Vagina (tissue), 2 donors: ENCODE results near the gene SYNGR2. TPM values are rescaled to one million over a fixed set of nuclear protein-coding genes. Genes with fewer than 3 reads are reported as not detected.
"Not testable (repeated sequence)": the region's sequence is repeated elsewhere in the genome, so short reads cannot be mapped to it uniquely, and the experiment has no call there.

Experiments
- DNase-seq, 2 donors: peaks; one replicate each; pipeline ENCODE4 v3.0.0-alpha.2; 2017; ENCODE audit errors: extremely low spot score in 2 of 2
- H3K27ac ChIP-seq: fragments of 200-600 bp; sonication (generic); one replicate; pipeline ENCODE4 v1.5.1; 2019
- H3K27me3 ChIP-seq: fragments of 200-600 bp; sonication (generic); one replicate; pipeline ENCODE4 v1.5.1; 2019
- H3K36me3 ChIP-seq, 2 donors: fragments of 200-600 bp; sonication (generic); one replicate each; pipeline ENCODE4 v1.5.1; 2017 to 2019
- H3K4me1 ChIP-seq: fragments of 200-600 bp; sonication (generic); one replicate; pipeline ENCODE4 v1.5.1; 2019
- H3K4me3 ChIP-seq, 2 donors: fragments of 200-600 bp; sonication (generic); 1 replicate in 1 of 2; 2 replicates in 1 of 2; pipeline ENCODE4 v1.5.1; 2016 to 2019
- H3K9me3 ChIP-seq: fragments of 200-600 bp; sonication (generic); one replicate; pipeline ENCODE4 v1.5.1; 2019
- CTCF ChIP-seq, 3 experiments: fragments of 450-650 bp in 2 of 3; fragments of 200-600 bp in 1 of 3; sonication (generic) in 1 of 3; IDR thresholded peaks; one replicate each; pipeline ENCODE4 v1.5.1; 2017 to 2019; ENCODE audit warnings: antibody characterized with exemption in 3 of 3, mild to moderate bottlenecking in 2 of 3, moderate library complexity in 2 of 3
- POLR2A ChIP-seq, 2 donors: fragments of 450-650 bp; IDR thresholded peaks; one replicate each; pipeline ENCODE4 v1.6.1; 2017; ENCODE audit warnings: antibody characterized with exemption in 2 of 2, mild to moderate bottlenecking in 2 of 2, moderate library complexity in 2 of 2
- POLR2AphosphoS5 ChIP-seq, 2 donors: sonication (generic); formaldehyde crosslinking; IDR thresholded peaks; one replicate each; pipeline ENCODE4 v1.9.0; 2017; ENCODE audit warnings: antibody characterized with exemption in 2 of 2, mild to moderate bottlenecking in 2 of 2, low read depth in 1 of 2; ENCODE audit not compliant: insufficient read depth in 1 of 2
- intact Hi-C: fragments of 100-400 bp; cut with DNase I; formaldehyde crosslinking; loops from one replicate; pipeline ENCODE4 v1.15.1; 2023
- total RNA-seq: library from RNA; depleted of rRNA; stranded (reverse); fragments of >200 nt; gene quantifications from one replicate; pipeline ENCODE4 v1.2.3, GENCODE V29; 2016

The SYNGR2 gene
- total RNA-seq, 1 donor from 2014 or later, result 82.3 TPM

DNA sequence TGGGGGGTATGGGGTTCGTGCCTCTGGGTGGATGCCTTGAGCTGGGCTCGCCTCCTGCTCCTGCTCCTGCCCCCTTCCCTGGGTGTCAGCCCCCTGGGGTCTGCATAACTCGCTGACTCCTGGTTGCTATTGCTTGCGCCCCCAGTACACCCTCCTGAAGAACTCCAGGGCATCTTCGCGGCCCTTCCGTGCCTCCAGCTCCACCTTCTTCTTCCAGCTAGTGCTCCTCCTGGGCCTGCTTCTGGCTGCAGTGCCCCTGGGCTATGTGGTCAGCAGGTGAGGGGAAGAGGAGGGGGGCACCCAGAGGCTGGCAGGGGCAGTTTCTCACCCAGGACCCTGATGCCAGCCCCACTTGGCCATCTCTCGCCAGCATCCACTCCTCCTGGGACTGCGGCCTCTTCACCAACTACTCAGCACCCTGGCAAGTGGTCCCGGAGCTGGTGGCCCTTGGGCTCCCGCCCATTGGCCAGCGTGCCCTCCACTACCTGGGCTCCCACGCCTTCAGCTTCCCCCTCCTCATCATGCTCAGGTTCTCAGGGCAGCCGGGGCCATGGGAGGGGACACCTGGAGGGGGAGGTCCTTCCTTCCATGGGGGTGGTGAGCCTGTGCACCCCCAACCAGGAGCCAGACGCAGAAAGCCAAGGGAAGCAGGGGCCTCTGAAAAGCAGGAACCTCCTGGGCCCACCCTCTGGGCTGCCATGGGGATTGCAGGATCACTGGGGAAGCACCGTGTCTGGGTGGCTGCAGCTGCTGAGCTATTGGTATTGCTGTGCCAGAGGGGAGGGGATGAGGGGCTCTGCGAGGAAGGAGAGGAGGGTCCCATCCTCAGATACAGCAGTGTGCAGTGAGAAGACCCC, 29.9 kb upstream of the SYNGR2 start:
- no peak overlapping the region for H3K4me3 ChIP-seq
- peak overlapping the region; percentile 2 for H3K27ac ChIP-seq
- H3K9me3 ChIP-seq, result no peaks in the 10 kb centered on the region
- H3K4me1 ChIP-seq, result peaks cover 27% of the 10 kb centered on the region
- intact Hi-C loops, result no loop called here
- TF ChIP-seq POLR2A (IDR thresholded peaks at IDR 0.05) (no peak), POLR2AphosphoS5 (IDR thresholded peaks at IDR 0.05; ENCODE audit: insufficient read depth in 1 of 2, low read depth in 1 of 2) (no peak), CTCF (IDR thresholded peaks at IDR 0.05) (no peak)
- no peaks in the 10 kb centered on the region for H3K36me3 ChIP-seq
- H3K27me3 ChIP-seq, result no peaks in the 10 kb centered on the region
- DNase-seq, result no peak

DNA sequence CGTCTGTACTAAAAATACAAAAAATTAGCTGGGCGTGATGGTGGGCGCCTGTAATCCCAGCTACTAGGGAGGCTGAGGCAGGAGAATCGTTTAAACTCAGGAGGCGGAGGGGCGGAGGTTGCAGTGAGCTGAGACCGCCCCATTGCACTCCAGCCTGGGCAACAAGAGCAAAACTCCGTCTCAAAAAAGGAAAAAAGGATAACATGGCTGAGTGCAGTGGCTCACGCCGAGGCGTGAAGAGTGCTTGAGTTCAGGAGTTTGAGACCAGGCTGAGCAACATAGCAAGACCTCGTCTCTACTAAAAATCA, 28.6 kb upstream of the SYNGR2 start:
- H3K9me3 ChIP-seq, DNase-seq, intact Hi-C loops, H3K36me3 ChIP-seq, H3K27me3 ChIP-seq, H3K4me3 ChIP-seq: not testable (repeated sequence)
- peak overlapping the region; percentile 2 for H3K27ac ChIP-seq
- H3K4me1 ChIP-seq, result peaks cover 40% of the 10 kb centered on the region

DNA sequence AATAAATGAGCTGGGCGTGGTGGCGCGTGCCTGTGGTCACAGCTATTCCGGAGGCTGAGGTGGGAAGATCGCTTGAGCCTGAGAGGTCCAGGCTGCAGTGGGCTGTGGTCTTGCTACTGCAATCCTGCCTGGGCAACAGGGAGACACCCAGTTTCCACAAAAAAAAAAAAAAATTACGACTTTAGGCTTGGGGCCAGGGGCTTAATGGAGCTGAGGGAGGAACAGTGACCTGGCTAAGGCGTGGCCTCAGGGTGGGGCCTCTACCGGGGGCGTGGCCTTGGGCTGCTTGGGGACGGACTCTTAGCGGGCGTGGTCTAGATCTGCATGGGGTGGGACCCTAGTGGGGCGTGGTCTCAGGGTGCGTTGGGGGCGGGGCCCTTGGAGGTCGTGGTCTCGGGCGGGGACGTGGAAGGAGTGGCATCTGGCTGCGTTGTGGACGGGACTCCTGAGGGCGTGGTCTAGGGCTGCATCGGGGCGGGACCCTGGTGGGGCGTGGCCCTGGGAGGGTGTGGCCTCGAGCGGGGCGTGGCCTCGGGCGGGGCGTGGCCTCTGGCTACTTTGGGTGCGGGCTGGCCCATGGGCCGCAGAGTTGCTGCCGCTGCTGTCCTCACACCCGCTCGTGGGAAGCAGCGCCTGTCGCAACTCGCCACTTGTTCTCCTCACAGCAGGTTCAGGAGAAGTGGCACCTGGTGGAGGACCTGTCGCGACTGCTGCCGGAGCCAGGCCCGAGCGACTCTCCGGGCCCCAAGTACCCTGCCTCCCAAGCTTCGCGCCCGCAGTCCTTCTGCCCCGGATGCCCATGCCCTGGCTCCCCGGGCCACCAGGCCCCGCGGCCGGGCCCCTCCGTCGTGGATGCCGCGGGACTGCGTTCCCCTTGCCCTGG, 28.0 kb upstream of the SYNGR2 start:
- DNase-seq, result peak in 1 of 2 donors; percentile 96
- TF ChIP-seq POLR2A (IDR thresholded peaks at IDR 0.05), result peak in 1 of 2 donors; percentile 39
- TF ChIP-seq POLR2AphosphoS5 (IDR thresholded peaks at IDR 0.05; ENCODE audit: insufficient read depth in 1 of 2, low read depth in 1 of 2), result peak; percentile 29 to 68
- TF ChIP-seq CTCF (IDR thresholded peaks at IDR 0.05), result no peak
- H3K27ac ChIP-seq, result peak overlapping the region; percentile 83
- no peaks in the 10 kb centered on the region for H3K36me3 ChIP-seq
- no peaks in the 10 kb centered on the region for H3K27me3 ChIP-seq
- peaks cover 46% of the 10 kb centered on the region for H3K4me1 ChIP-seq
- intact Hi-C loops, result no loop called here
- H3K4me3 ChIP-seq, result peak overlapping the region in 1 of 2 donors; percentile 28
- no peaks in the 10 kb centered on the region for H3K9me3 ChIP-seq

- H3K27me3 ChIP-seq, result no peaks in the 10 kb centered on the region
- H3K9me3 ChIP-seq, result no peaks in the 10 kb centered on the region
- no peak overlapping the region for H3K4me3 ChIP-seq
- no peak for DNase-seq
- peaks cover 56% of the 10 kb centered on the region for H3K4me1 ChIP-seq
- peak in 1 of 2 donors; percentile 48 for TF ChIP-seq POLR2AphosphoS5 (IDR thresholded peaks at IDR 0.05; ENCODE audit: insufficient read depth in 1 of 2, low read depth in 1 of 2)
- no peak for TF ChIP-seq CTCF (IDR thresholded peaks at IDR 0.05)
- H3K36me3 ChIP-seq, result no peaks in the 10 kb centered on the region
- peak overlapping the region; percentile 83 for H3K27ac ChIP-seq
- intact Hi-C loops, result no loop called here
Observed at GRCh38 chr17:78141437-78142118, 26.8 kb upstream of the SYNGR2 start.

DNA sequence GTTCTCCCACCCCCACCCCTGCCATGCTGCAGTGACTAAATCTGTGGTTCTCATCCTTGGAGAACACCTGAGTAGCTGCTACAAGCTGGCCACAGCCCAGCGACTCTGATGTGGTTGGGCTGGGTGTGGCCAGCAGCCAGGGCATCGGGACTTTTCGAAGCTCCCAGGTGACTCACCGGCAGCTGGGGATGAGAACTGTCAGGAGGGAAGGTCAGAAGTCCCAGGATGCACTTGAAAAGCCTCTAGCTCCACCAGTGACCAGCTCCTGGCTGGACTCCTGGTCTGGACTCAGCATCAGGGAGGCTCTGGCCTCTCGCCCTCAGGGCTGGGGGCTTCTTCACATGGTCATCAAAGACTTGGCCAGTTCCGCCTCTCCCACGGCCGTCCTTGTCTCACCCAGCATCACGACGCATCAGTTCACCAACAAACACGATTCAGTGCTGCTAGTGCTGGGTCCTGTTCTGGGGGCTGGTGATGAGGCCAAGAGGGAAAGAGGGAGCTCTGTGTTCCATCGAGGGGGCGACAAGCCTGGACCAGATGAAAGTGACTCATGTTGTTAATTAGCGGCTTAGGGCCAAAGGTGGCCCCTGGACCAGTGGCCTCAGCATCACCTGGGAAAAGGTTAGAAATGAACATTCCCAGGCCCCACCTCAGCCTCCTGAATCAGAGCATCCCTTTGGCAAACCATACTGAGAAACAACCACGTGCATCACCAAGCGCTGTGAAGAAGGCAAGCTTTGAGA, 26.1 kb upstream of the SYNGR2 start:
- Histone ChIP-seq H3K4me1 (peaks cover 56% of the 10 kb centered on the region), H3K4me3 (no peak overlapping the region), H3K9me3 (no peaks in the 10 kb centered on the region), H3K27ac (peak overlapping the region; percentile 83), H3K36me3 (no peaks in the 10 kb centered on the region), H3K27me3 (no peaks in the 10 kb centered on the region)
- intact Hi-C loops, result no loop called here
- TF ChIP-seq POLR2AphosphoS5 (IDR thresholded peaks at IDR 0.05; ENCODE audit: insufficient read depth in 1 of 2, low read depth in 1 of 2) (peak in 1 of 2 donors; percentile 52), CTCF (IDR thresholded peaks at IDR 0.05) (no peak), POLR2A (IDR thresholded peaks at IDR 0.05) (no peak)
- no peak for DNase-seq
